Right hindlimb (tissue), 1 donor: ENCODE results near the gene XCL2.
"Not testable (repeated sequence)": the region's sequence is repeated elsewhere in the genome, so short reads cannot be mapped to it uniquely, and the experiment has no call there.

Experiments used
- DNase-seq: peaks from one replicate; pipeline ENCODE4 v3.0.0-alpha.2; 2018

XCL2 gene, protein sequence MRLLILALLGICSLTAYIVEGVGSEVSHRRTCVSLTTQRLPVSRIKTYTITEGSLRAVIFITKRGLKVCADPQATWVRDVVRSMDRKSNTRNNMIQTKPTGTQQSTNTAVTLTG

DNA sequence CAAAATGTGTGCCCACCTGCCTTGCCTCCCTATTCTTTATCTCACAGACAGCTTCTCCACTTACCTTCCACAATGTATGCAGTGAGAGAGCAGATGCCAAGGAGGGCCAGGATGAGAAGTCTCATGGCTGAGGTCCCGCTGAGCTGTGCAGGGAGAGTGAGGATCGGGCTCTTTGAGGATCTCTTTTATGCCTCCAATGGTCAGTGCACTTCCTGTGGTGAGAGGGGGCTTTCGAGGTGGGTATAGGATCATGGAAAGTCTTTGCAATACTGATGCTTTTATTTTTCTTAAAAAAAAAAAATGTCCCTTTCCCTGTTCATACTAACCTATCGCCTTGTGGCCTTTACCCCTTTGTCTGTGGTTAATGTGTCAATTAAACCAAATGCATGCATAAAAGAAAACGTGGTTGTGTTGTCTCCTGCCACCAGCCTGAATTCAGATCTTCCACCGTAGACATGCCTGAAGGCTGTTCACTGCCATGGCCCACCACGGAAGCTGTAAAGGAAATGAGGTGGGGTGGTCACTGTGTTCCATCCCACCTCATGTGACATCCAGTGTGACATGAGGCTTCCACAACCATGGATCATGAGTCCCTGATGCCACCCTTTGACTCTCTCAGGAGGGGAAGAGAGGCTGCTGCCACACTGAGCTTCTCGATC lies at the start of gene XCL2:
Gene XCL2, minus strand, starts transcription at position 158 of the 659 bp plus-strand sequence. Its CDS starts 33 bp downstream, at position 125.
- not testable (repeated sequence) for DNase-seq

DNA sequence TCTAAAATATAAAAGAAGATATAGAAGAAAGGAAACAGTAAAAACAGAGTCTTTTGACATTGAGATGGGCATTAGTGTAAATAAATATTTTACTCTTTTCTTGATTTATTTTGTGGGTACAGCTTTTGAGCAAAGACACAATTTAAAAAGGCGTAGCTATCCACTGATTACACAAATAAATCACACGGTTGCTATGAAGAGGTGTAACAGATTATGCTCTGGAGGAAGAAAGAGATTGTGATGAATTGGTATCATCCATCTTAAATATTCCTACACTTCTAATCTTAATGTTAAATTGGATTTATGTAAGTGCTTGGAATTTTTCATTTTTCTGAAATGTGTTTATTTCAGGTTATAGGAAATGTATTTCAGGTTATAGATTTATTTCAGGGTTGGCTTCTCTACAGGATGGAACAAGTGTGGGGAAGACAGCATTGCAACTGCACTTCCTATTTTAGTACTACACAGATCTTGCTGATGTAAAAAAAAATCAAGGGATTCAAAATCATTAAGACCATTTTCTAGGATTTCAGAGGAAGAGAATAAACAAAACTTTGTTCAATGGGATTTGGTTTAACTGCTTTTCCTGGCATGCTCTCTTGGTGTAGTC lies 47.9 kb upstream of the XCL2 start:
- DNase-seq, result no peak

DNA sequence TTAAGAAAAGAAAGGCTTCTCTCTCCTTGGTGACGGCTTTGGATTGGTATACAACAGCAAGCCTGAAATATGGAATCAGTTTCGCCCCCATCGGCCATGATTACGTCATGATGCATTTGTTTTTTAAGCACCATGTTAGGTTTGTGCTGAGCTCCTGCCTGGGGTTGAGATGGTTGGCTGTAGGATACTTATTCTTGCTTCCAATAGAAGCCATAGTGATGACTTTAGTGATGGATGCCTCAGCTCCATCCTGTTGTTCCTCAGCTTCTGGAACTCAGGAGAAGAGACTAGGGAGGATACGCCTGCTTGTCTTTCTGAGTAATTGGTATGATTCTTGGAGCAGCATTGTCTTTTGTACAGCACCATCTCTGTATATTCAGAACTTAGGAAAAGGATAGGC lies 47.3 kb upstream of the XCL2 start:
- DNase-seq, result no peak

GRCh38 chr1:168589167-168589566 lies 45.4 kb upstream of the XCL2 start:
- no peak for DNase-seq

- no peak for DNase-seq
Observed at GRCh38 chr1:168585937-168586336, 42.1 kb upstream of the XCL2 start.

DNA sequence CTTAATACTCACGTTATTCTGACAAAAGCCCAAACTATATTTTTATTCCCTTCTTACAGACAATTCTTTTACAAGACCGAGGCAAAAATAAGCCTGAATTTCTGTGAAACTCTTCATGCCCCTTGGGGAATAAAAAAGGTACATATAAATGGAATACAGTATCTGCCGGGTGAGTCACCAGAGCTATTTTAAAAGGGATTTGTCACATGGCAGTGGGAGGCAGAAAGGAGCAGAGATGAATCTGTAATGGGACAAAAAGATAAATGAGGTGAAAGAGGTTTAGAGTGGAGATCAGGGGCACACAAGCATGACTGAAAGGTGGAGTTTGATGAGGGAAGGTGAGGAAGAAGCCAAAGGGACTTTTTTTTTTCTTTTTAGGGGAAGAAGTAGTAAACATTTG lies 41.4 kb upstream of the XCL2 start:
- DNase-seq, result no peak

DNA sequence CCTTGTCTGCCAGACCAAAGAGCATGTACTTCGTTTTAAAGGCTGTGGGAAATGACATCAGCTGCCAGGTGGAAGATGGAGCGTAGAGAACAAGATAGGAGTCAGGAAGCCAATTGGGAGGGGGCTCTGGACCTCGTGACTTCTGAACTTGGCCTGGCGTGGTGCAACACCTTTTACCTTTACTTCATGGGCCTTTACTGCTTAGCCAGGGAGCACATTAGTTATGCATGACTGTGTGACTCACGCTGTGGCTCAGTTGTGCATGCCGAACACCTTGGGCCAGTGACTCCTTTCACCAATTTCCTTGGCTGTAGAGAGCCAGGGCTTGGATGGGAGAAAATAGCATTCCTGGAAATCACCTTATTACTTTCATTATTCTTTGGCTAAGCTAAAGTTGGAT lies 39.8 kb upstream of the XCL2 start:
- DNase-seq, result no peak

DNA sequence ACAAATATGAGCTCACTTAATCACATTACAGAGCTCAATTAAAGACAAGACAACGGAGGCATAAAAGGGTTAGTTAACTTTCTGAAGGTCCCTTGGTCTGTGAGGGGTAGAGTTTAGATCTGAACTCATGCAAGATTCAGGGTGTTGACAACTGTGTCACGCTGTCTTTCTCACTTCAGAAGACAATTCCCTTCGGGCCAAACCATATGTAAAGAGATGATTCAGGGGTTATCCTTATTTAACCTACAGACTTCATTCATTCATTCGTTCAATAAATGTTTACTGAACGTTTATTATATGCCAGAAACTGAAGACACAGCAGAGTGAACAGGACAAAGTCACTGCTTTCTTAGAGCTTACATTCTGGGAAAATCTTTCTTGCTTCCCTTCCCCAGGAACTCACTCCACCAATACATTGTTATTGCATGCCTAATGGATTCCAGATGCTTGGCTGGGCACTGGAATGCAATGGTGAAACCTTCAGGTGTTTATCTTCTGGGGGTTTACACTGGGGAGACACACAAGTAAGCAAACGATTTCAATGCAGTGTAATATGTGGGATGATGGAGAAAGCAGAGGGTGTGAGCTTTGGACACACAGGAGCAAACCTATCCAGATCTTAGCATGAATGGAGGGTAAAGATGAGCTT lies 39.0 kb upstream of the XCL2 start:
- DNase-seq, result peak; percentile 44

- DNase-seq, result no peak
Observed at GRCh38 chr1:168581817-168582572, 38.2 kb upstream of the XCL2 start.

DNA sequence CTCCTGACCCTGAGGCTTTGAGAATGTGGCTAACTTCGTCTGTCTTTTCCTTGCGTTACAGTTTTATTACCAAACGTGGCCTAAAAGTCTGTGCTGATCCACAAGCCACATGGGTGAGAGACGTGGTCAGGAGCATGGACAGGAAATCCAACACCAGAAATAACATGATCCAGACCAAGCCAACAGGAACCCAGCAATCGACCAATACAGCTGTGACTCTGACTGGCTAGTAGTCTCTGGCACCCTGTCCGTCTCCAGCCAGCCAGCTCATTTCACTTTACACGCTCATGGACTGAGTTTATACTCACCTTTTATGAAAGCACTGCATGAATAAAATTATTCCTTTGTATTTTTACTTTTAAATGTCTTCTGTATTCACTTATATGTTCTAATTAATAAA lies 37.2 kb upstream of the XCL2 start:
- DNase-seq, result not testable (repeated sequence)

- DNase-seq, result not testable (repeated sequence)
Observed at GRCh38 chr1:168580290-168580689, 36.5 kb upstream of the XCL2 start.

GRCh38 chr1:168578531-168579185 lies 34.9 kb upstream of the XCL2 start:
- not testable (repeated sequence) for DNase-seq

DNA sequence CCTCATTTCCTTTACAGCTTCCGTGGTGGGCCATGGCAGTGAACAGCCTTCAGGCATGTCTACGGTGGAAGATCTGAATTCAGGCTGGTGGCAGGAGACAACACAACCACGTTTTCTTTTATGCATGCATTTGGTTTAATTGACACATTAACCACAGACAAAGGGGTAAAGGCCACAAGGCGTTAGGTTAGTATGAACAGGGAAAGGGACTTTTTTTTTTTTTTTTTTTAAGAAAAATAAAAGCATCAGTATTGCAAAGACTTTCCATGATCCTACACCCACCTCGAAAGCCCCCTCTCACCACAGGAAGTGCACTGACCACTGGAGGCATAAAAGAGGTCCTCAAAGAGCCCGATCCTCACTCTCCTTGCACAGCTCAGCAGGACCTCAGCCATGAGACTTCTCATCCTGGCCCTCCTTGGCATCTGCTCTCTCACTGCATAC lies 32.5 kb upstream of the XCL2 start, which contains the start of gene XCL1:
Gene XCL1, plus strand, starts transcription at position 361 of the 444 bp plus-strand sequence. Its CDS starts 33 bp downstream, at position 394.
- not testable (repeated sequence) for DNase-seq

DNA sequence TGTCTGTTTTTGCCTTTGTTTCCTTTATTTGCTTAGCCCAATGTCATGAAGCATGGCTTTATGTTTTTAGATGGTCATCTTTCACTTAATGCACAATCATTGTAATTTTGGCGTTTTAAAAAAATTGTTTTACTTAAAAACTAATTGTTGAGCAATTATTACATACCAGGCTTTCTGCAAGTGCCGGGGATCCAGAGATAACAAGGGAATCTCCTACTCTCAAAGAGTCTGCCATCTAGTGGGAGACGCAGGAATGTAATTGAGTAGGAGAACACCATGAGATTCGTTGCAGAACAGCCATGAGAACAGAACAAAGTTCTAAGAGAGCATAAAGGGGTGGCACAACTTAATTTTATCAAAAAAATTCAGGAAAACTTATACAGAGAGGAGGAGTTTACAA lies 30.4 kb upstream of the XCL2 start:
- not testable (repeated sequence) for DNase-seq

GRCh38 chr1:168572633-168573032 lies 28.8 kb upstream of the XCL2 start:
- DNase-seq, result no peak

- no peak for DNase-seq
Observed at GRCh38 chr1:168570652-168571051, 26.9 kb upstream of the XCL2 start.

DNA sequence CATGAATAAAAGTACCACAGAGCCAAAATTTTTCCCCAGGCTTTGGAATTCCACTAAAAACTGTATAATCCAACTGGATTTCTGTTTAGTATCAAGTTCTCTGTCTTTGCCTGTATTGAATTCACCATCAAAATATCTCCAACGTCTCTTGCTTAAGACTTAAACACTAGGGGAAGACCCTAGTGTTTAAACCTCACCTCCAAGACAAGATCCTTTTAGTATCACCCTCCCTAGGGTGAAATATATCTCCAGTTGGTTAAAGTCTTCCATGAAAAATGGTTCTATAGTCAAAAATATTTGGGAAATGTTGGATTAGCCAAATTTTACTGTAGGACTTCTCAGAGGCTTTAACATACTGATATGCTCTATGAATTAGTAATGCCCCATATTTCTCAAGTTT lies 24.5 kb upstream of the XCL2 start:
- DNase-seq, result no peak

- no peak for DNase-seq
Observed at GRCh38 chr1:168567568-168567967, 23.8 kb upstream of the XCL2 start.

- DNase-seq, result no peak
Observed at GRCh38 chr1:168567007-168567406, 23.2 kb upstream of the XCL2 start.

- DNase-seq, result no peak
Observed at GRCh38 chr1:168565825-168566224, 22.0 kb upstream of the XCL2 start.

DNA sequence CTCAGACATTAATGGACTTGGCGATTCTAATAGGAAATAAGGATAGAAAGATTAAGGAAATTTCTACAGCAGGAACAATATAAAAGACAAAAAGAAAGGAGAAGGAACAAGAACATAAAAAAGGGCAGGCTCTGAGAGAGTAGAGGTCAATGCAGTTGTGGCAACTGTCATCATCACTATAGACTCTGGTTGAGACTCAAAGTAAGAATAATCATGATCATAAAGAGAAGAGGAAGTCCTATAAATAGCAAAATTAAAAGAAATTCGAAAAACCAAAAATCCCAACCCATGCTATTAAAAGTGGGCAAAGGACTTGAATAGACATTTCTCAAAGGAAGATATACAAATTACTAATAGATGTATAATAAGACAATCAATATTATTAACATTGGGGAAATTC lies 18.2 kb upstream of the XCL2 start:
- no peak for DNase-seq

DNA sequence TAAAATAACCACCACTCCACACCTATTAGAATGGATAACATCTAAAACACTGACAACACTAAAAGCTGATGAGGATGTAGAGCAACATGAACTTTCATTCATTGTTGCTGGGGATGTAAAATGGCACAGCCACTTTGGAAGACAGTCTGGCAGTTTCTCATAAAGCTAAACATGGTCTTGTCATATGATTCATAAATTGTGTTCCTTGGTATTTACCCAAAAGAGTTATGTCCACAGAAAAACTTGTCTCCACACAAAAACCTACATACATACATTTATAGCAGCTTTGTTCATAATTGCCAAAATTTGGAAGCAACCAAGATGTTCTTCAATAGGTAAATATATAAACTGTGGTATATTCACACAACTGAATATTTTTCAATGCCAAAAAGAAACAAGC lies 16.6 kb upstream of the XCL2 start:
- DNase-seq, result no peak

DNA sequence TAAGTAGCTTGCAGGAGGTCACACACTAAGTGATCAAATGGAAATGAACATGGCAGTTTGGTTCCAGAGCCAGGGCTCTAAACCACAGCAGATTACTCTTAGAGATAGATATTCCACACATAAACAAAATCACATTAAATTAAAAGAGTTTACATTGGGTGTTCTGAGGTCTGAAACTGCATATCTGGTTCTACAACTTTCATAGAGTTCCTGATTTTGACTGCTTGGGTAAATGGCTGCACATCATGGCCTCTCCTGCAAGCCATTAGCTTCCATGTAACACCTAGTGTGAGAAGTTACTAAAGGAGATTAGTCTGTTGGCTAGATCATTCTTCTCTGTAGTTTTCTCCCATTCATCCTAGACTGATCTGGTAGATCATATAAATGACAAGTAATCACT lies 12.8 kb upstream of the XCL2 start:
- no peak for DNase-seq
